ENCODE results near the gene BLOC1S2. TPM values are rescaled to one million over a fixed set of nuclear protein-coding genes. Genes with fewer than 3 reads are reported as not detected.

Gene BLOC1S2
- 65.7 and 66.5 TPM in 2 replicates for total RNA-seq

GRCh38 chr10:100286051-100287033 is at the start of gene BLOC1S2:
BLOC1S2 (minus strand) TSS chr10:100286680; CDS start chr10:100286659, 21 bp downstream.
- Mint-ChIP-seq H3K27me3 (ENCODE audit: insufficient read depth) (peaks cover 3% of the 10 kb centered on the region), H3K4me1 (ENCODE audit: low read depth) (peaks cover 28% of the 10 kb centered on the region), H3K9me3 (no peaks in the 10 kb centered on the region), H3K36me3 (ENCODE audit: low read depth) (peaks cover 12% of the 10 kb centered on the region), H3K27ac (peak within 1 kb of the TSS; percentile 99), H3K4me3 (peak within 1 kb of the TSS; percentile 99)
- DNase-seq (ENCODE audit: low spot score), result peak; percentile 91
- intact Hi-C loops (cut with micrococcal nuclease), result loop anchor here (1.0 to 10.0 kb wide), 10 partner anchors 19 to 552 kb away; partner anchors contain the start of genes CHUK, COX15, CUTC and CWF19L1

- Mint-ChIP-seq H3K9me3 (no peaks in the 10 kb centered on the region), H3K27ac (no peak overlapping the region), H3K4me1 (ENCODE audit: low read depth) (peaks cover 22% of the 10 kb centered on the region), H3K27me3 (ENCODE audit: insufficient read depth) (peaks cover 21% of the 10 kb centered on the region), H3K36me3 (ENCODE audit: low read depth) (no peaks in the 10 kb centered on the region), H3K4me3 (no peak overlapping the region)
- DNase-seq (ENCODE audit: low spot score), result no peak
- intact Hi-C loops (cut with micrococcal nuclease), result no loop called here
Observed at GRCh38 chr10:100334762-100335161, 48.3 kb upstream of the BLOC1S2 start.

- Mint-ChIP-seq H3K4me3 (no peak overlapping the region), H3K9me3 (no peaks in the 10 kb centered on the region), H3K4me1 (ENCODE audit: low read depth) (peaks cover 13% of the 10 kb centered on the region), H3K27me3 (ENCODE audit: insufficient read depth) (peaks cover 21% of the 10 kb centered on the region), H3K36me3 (ENCODE audit: low read depth) (no peaks in the 10 kb centered on the region), H3K27ac (no peak overlapping the region)
- intact Hi-C loops (cut with micrococcal nuclease), result no loop called here
- DNase-seq (ENCODE audit: low spot score), result no peak
Observed at GRCh38 chr10:100333661-100334440, 47.4 kb upstream of the BLOC1S2 start.

GRCh38 chr10:100333106-100333505 is 46.6 kb upstream of the BLOC1S2 start:
- Mint-ChIP-seq H3K27ac (no peak overlapping the region), H3K27me3 (ENCODE audit: insufficient read depth) (peaks cover 17% of the 10 kb centered on the region), H3K4me1 (ENCODE audit: low read depth) (peaks cover 5% of the 10 kb centered on the region), H3K4me3 (no peak overlapping the region), H3K9me3 (no peaks in the 10 kb centered on the region), H3K36me3 (ENCODE audit: low read depth) (no peaks in the 10 kb centered on the region)
- no peak for DNase-seq (ENCODE audit: low spot score)
- intact Hi-C loops (cut with micrococcal nuclease), result no loop called here

- no peak within 1 kb of the TSS for H3K27ac Mint-ChIP-seq
- no peaks in the 10 kb centered on the region for H3K36me3 Mint-ChIP-seq (ENCODE audit: low read depth)
- DNase-seq (ENCODE audit: low spot score), result no peak
- intact Hi-C loops (cut with micrococcal nuclease), result no loop called here
- H3K27me3 Mint-ChIP-seq (ENCODE audit: insufficient read depth), result peaks cover 17% of the 10 kb centered on the region
- H3K4me1 Mint-ChIP-seq (ENCODE audit: low read depth), result peaks cover 18% of the 10 kb centered on the region
- no peak within 1 kb of the TSS for H3K4me3 Mint-ChIP-seq
- H3K9me3 Mint-ChIP-seq, result no peaks in the 10 kb centered on the region
Observed at GRCh38 chr10:100330079-100330478, 43.6 kb upstream of the BLOC1S2 start, which contains the start of gene PKD2L1. PKD2L1 (minus strand) TSS chr10:100330228; CDS start chr10:100330103, 125 bp downstream.

- no peak for DNase-seq (ENCODE audit: low spot score)
- intact Hi-C loops (cut with micrococcal nuclease), result no loop called here
- Mint-ChIP-seq H3K9me3 (no peaks in the 10 kb centered on the region), H3K36me3 (ENCODE audit: low read depth) (no peaks in the 10 kb centered on the region), H3K4me1 (ENCODE audit: low read depth) (peaks cover 16% of the 10 kb centered on the region), H3K27ac (peak overlapping the region; percentile 27), H3K4me3 (no peak overlapping the region), H3K27me3 (ENCODE audit: insufficient read depth) (peaks cover 4% of the 10 kb centered on the region)
Observed at GRCh38 chr10:100328198-100328597, 41.7 kb upstream of the BLOC1S2 start.

GRCh38 chr10:100327718-100328009 is 41.2 kb upstream of the BLOC1S2 start:
- intact Hi-C loops (cut with micrococcal nuclease), result loop anchor here (1.0 kb wide), 1 partner anchor 41 kb away; the partner anchor contains the start of gene BLOC1S2
- peaks cover 4% of the 10 kb centered on the region for H3K27me3 Mint-ChIP-seq (ENCODE audit: insufficient read depth)

GRCh38 chr10:100327007-100327717 is 40.7 kb upstream of the BLOC1S2 start:
- Mint-ChIP-seq H3K4me1 (ENCODE audit: low read depth) (peaks cover 13% of the 10 kb centered on the region), H3K27me3 (ENCODE audit: insufficient read depth) (peaks cover 6% of the 10 kb centered on the region), H3K27ac (peak overlapping the region; percentile 79), H3K36me3 (ENCODE audit: low read depth) (no peaks in the 10 kb centered on the region), H3K4me3 (no peak overlapping the region), H3K9me3 (no peaks in the 10 kb centered on the region)
- intact Hi-C loops (cut with micrococcal nuclease), result loop anchor here (1.0 kb wide), 1 partner anchor 41 kb away; the partner anchor contains the start of gene BLOC1S2
- peak; percentile 49 for DNase-seq (ENCODE audit: low spot score)

More at GRCh38 chr10:100327718-100328009, 41.2 kb upstream of the BLOC1S2 start:
- Mint-ChIP-seq H3K36me3 (ENCODE audit: low read depth) (no peaks in the 10 kb centered on the region), H3K4me1 (ENCODE audit: low read depth) (peaks cover 13% of the 10 kb centered on the region), H3K9me3 (no peaks in the 10 kb centered on the region), H3K27ac (no peak overlapping the region), H3K4me3 (no peak overlapping the region)
- DNase-seq (ENCODE audit: low spot score), result no peak

GRCh38 chr10:100325158-100325557 is 38.7 kb upstream of the BLOC1S2 start:
- peaks cover 13% of the 10 kb centered on the region for H3K4me1 Mint-ChIP-seq (ENCODE audit: low read depth)
- H3K36me3 Mint-ChIP-seq (ENCODE audit: low read depth), result no peaks in the 10 kb centered on the region
- no peak overlapping the region for H3K4me3 Mint-ChIP-seq
- no peak overlapping the region for H3K27ac Mint-ChIP-seq
- DNase-seq (ENCODE audit: low spot score), result no peak
- H3K9me3 Mint-ChIP-seq, result no peaks in the 10 kb centered on the region
- H3K27me3 Mint-ChIP-seq (ENCODE audit: insufficient read depth), result peaks cover 14% of the 10 kb centered on the region
- intact Hi-C loops (cut with micrococcal nuclease), result no loop called here

GRCh38 chr10:100319707-100320402 is 33.4 kb upstream of the BLOC1S2 start:
- H3K36me3 Mint-ChIP-seq (ENCODE audit: low read depth), result no peaks in the 10 kb centered on the region
- no peaks in the 10 kb centered on the region for H3K4me1 Mint-ChIP-seq (ENCODE audit: low read depth)
- no peaks in the 10 kb centered on the region for H3K9me3 Mint-ChIP-seq
- DNase-seq (ENCODE audit: low spot score), result no peak
- H3K27ac Mint-ChIP-seq, result no peak overlapping the region
- intact Hi-C loops (cut with micrococcal nuclease), result no loop called here
- H3K27me3 Mint-ChIP-seq (ENCODE audit: insufficient read depth), result peaks cover 32% of the 10 kb centered on the region
- H3K4me3 Mint-ChIP-seq, result no peak overlapping the region

GRCh38 chr10:100318207-100318606 is 31.7 kb upstream of the BLOC1S2 start:
- intact Hi-C loops (cut with micrococcal nuclease), result no loop called here
- Mint-ChIP-seq H3K4me3 (no peak overlapping the region), H3K36me3 (ENCODE audit: low read depth) (no peaks in the 10 kb centered on the region), H3K27me3 (ENCODE audit: insufficient read depth) (peaks cover 43% of the 10 kb centered on the region), H3K9me3 (no peaks in the 10 kb centered on the region), H3K27ac (no peak overlapping the region), H3K4me1 (ENCODE audit: low read depth) (no peaks in the 10 kb centered on the region)
- no peak for DNase-seq (ENCODE audit: low spot score)

GRCh38 chr10:100315615-100316014 is 29.1 kb upstream of the BLOC1S2 start:
- Mint-ChIP-seq H3K4me1 (ENCODE audit: low read depth) (no peaks in the 10 kb centered on the region), H3K27ac (no peak overlapping the region), H3K9me3 (no peaks in the 10 kb centered on the region), H3K4me3 (no peak overlapping the region), H3K27me3 (ENCODE audit: insufficient read depth) (peaks cover 52% of the 10 kb centered on the region), H3K36me3 (ENCODE audit: low read depth) (no peaks in the 10 kb centered on the region)
- DNase-seq (ENCODE audit: low spot score), result no peak
- intact Hi-C loops (cut with micrococcal nuclease), result no loop called here
